VCaP (cell line): Measurements from ENCODE around the gene THSD8.

Experiments
- H3K27ac ChIP-seq: fragments of 450-650 bp; 2 replicates; pipeline ENCODE4 v1.5.1; 2017
- TF ChIP-seq, protein P1 (sequence below): fragments of 450-650 bp; conservative IDR thresholded peaks from 2 replicates; pipeline ENCODE4 v1.5.1; 2017; ENCODE audit warnings: mild to moderate bottlenecking, moderate library complexity

Gene THSD8

DNA sequence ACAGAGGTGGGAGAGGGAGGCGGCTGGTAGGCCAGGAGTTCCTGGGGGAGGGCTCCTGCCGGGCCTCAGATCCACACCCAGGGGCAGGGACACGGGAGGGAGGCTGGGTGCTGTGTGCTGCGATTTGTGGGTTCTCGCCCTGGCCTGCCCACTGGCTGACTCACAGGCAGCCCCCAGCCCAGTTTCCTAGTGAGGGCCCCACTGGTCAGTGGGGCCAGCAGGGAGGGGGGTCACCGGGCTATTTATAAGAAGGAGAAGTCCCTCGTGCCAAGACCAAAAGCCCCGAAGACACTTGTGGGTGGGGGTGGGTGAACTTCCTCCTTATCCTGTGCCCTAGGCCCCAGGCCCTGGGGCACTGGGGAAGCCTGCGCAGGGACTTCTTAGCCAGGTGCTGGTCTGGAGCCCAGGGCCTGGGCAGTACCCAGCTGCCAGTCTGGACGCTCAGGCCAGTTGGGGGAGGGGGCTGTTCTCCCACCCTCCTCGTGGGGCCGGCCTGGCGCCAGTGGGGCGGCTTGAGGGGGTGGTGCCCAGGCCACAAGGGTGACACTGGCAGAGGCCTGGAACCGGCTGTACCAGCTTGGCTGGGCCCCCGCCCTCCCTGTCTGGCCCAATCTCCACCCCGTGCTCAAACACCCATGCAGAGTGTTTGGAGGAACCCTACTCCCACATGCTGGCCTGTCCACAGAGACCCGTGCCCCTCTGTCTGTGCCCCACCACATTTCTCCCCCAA is 15.6 kb upstream of the THSD8 start:
- H3K27ac ChIP-seq, result peak overlapping the region; percentile 20; the same call in 1 of the 2 replicates

DNA sequence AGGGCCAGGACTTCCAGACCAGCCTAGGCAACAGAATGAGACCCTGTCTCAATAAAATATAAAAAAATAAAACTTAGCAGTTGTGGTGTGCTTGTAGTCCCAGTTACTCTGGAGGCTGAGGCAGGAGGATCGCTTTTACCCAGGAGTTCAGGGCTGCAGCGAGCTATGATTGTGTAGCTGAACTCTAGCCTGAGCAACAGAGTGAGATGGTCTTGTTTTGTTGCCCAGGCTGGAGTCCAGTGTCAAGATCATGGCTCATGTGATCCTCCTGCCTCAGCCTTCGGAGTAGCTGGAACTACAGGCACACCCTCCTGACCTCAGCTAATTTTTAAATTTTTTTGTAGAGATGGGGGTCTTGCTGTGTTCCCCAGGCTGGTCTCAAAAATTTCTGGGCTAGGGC is 14.9 kb upstream of the THSD8 start:
- H3K27ac ChIP-seq, result peak overlapping the region; percentile 20; the same call in 1 of the 2 replicates
- TF ChIP-seq, protein P1, sequence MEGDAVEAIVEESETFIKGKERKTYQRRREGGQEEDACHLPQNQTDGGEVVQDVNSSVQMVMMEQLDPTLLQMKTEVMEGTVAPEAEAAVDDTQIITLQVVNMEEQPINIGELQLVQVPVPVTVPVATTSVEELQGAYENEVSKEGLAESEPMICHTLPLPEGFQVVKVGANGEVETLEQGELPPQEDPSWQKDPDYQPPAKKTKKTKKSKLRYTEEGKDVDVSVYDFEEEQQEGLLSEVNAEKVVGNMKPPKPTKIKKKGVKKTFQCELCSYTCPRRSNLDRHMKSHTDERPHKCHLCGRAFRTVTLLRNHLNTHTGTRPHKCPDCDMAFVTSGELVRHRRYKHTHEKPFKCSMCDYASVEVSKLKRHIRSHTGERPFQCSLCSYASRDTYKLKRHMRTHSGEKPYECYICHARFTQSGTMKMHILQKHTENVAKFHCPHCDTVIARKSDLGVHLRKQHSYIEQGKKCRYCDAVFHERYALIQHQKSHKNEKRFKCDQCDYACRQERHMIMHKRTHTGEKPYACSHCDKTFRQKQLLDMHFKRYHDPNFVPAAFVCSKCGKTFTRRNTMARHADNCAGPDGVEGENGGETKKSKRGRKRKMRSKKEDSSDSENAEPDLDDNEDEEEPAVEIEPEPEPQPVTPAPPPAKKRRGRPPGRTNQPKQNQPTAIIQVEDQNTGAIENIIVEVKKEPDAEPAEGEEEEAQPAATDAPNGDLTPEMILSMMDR, result no peak

More for the DNA sequence above, 15.6 kb upstream of the THSD8 start:
- TF ChIP-seq, protein P1, result no peak

DNA sequence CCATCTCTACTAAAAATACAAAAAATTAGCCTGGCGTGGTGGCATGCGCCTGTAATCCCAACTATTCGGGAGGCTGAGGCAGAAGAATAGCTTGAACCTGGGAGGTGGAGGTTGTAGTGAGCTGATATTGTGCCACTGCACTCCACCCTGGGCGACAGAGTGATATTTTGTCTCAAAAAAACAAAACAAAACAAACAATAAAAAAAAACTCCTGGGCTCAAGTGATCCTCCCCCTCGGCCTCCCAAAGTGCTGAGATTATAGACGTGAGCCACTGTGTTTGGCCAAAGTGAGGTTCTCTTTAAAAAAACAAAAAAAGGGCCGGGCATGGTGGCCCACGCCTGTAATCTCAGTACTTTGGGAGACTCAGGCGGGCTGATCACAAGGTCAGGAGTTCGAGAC is 14.4 kb upstream of the THSD8 start:
- no peak overlapping the region for H3K27ac ChIP-seq
- TF ChIP-seq, protein P1, result no peak

DNA sequence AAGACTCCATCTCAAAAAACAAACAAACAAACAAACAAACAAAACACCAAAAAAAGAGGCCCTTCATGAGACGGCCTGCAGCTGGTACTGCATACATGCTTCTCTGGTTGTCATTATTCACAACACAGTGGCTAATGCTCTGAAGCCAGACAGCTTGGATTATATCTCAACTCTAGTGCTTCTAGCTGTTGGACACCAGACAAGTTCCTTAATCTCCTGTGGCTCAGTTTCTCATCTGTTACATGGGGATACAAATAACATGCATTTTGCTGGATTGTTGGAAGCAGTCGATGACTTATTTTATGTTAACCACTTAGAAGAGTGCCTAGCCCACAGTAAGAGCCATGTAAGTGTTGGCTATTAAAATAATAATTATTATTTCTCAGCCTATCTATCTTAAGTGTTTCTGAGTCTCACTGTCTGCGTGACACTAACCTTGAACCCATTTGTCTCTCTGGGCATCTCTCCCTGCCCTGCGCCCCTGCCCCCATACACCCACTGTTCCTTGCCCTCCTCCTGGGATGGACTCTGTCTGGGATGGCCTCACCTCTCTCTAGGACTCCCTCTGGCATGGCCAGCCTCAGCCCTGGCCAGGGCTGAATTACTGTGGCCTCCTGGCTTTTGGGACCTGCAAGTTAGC is 13.7 kb upstream of the THSD8 start:
- TF ChIP-seq, protein P1, result no peak
- H3K27ac ChIP-seq, result peak overlapping the region; percentile 91; the same call in 1 of the 2 replicates

DNA sequence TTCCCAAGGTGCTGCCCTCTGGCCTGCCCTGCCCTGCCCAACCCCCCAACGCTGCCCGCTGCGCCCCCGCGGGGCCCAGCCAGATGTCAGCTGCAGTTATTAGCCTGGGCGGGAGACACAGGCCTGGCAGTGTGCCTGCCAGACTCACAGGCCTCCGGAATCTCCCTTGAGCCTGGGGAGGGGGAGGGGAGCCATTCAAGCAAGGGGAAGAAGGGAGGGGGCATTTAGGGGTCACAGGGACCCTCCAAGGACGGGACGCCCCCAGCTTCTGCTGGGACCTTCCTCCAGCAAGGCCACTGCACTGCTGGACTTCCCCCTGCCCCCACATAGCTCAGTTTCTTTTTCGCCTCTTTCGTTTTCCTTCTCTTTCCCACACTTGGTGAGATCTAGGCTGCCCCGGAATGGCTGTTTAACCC is 13.2 kb upstream of the THSD8 start:
- TF ChIP-seq, protein P1, result no peak
- H3K27ac ChIP-seq, result peak overlapping the region; percentile 91; the same call in 1 of the 2 replicates

DNA sequence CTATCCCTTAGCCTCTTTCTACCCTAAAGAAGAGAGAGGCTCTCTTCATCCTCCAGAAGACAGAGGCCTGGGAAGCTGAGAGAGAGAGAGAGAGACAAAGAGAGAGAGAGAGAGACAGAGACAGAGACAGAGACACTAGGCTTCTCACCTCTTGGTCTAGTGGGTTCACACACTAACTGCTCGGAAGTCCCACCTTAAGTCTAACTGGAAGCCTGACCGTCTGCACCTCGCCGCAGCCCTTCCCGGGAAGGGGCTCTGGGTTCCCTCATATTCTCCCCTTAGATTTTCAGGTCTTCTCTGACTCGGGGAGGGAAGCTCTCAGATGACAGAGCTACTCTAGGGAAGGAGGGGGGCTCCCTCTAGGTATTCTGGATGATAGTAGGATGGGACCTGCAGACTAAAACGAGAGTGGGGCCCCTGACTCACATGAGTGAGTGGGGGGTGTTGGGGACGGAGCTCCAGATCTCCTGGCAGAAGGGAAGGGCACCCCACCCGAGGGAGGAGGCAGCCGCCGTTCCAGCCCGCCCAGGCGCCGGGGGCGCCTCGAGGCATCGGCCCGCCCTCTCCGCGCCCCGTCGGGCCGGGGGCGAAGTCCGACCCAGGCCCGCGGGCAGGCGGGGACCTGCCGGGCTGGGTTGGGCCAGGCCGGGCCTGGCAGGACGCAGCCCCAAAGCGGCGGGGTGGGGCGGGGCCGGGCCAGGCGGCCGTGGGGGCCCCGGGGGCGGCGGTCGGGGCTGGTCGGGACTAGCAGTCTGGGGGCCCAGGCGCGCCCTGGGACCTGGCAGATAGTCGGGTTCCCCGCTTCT is 12.6 kb upstream of the THSD8 start:
- H3K27ac ChIP-seq, result peak overlapping the region; percentile 91
- TF ChIP-seq, protein P1, result no peak
